HFFc6 (cell line): ENCODE results near the gene PNPLA2. TPM values are rescaled to one million over a fixed set of nuclear protein-coding genes. Genes with fewer than 3 reads are reported as not detected.
A peak's percentile ranks its signal among the peaks of the same experiment; 100 is the strongest.

Source experiments
- DNase-seq: peaks from one replicate; pipeline ENCODE4 v3.0.0-alpha.2; 2018
- H3K27ac Mint-ChIP-seq: 2 replicates; pipeline ENCODE4 v1.8.0; 2020; ENCODE audit warnings: mild to moderate bottlenecking, mixed read lengths
- H3K27me3 Mint-ChIP-seq: 2 replicates; pipeline ENCODE4 v1.8.0; 2021; ENCODE audit warnings: mild to moderate bottlenecking, moderate library complexity, mixed read lengths; ENCODE audit not compliant: insufficient read depth
- H3K36me3 Mint-ChIP-seq: 2 replicates; pipeline ENCODE4 v1.8.0; 2021; ENCODE audit warnings: low read depth, mixed read lengths
- H3K4me1 Mint-ChIP-seq: 2 replicates; pipeline ENCODE4 v1.8.0; 2020; ENCODE audit warnings: low read depth, mixed read lengths
- H3K4me3 Mint-ChIP-seq: 2 replicates; pipeline ENCODE4 v1.8.0; 2020; ENCODE audit warnings: mild to moderate bottlenecking, moderate library complexity, mixed read lengths
- H3K9me3 Mint-ChIP-seq: 2 replicates; pipeline ENCODE4 v1.8.0; 2020; ENCODE audit warnings: mild to moderate bottlenecking, mixed read lengths
- total RNA-seq, 6 experiments: library from RNA; stranded (reverse); fragmentation: NEBNext Ultra II Directional; extraction: Animal tissue kit (Norgen Biotek cat#: 25700); gene quantifications; 2 replicates in 1 of 6; 3 replicates in 5 of 6; pipeline ENCODE4 v1.2.3, GENCODE V29; 2021
- TF ChIP-seq, protein P1 (sequence below): fragments of 200-600 bp; sonication (generic); IDR thresholded peaks from 2 replicates; pipeline ENCODE4 v1.5.0; 2021; ENCODE audit warnings: antibody characterized with exemption, mild to moderate bottlenecking

PNPLA2 gene
- total RNA-seq, 6 experiments from 2014 or later, result 103 to 148 (median 130) TPM

- peak overlapping the region; percentile 89 for H3K27ac Mint-ChIP-seq
- H3K36me3 Mint-ChIP-seq, result no peaks in the 10 kb centered on the region
- H3K9me3 Mint-ChIP-seq, result no peaks in the 10 kb centered on the region
- H3K4me3 Mint-ChIP-seq, result peak overlapping the region; percentile 91
- TF ChIP-seq, protein P1, sequence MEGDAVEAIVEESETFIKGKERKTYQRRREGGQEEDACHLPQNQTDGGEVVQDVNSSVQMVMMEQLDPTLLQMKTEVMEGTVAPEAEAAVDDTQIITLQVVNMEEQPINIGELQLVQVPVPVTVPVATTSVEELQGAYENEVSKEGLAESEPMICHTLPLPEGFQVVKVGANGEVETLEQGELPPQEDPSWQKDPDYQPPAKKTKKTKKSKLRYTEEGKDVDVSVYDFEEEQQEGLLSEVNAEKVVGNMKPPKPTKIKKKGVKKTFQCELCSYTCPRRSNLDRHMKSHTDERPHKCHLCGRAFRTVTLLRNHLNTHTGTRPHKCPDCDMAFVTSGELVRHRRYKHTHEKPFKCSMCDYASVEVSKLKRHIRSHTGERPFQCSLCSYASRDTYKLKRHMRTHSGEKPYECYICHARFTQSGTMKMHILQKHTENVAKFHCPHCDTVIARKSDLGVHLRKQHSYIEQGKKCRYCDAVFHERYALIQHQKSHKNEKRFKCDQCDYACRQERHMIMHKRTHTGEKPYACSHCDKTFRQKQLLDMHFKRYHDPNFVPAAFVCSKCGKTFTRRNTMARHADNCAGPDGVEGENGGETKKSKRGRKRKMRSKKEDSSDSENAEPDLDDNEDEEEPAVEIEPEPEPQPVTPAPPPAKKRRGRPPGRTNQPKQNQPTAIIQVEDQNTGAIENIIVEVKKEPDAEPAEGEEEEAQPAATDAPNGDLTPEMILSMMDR, result no peak
- no peak for DNase-seq
- H3K4me1 Mint-ChIP-seq, result peaks cover 12% of the 10 kb centered on the region
- H3K27me3 Mint-ChIP-seq, result peaks cover 4% of the 10 kb centered on the region; the same call in 1 of the 2 replicates
Observed at GRCh38 chr11:796565-797295, 22.0 kb upstream of the PNPLA2 start.

- H3K4me1 Mint-ChIP-seq, result peaks cover 12% of the 10 kb centered on the region
- TF ChIP-seq, protein P1, result no peak
- H3K4me3 Mint-ChIP-seq, result peak overlapping the region; percentile 91
- peaks cover 4% of the 10 kb centered on the region; the same call in 1 of the 2 replicates for H3K27me3 Mint-ChIP-seq
- H3K36me3 Mint-ChIP-seq, result no peaks in the 10 kb centered on the region
- DNase-seq, result peak; percentile 79
- no peaks in the 10 kb centered on the region for H3K9me3 Mint-ChIP-seq
- peak overlapping the region; percentile 89 for H3K27ac Mint-ChIP-seq
Observed at GRCh38 chr11:797296-798092, 21.2 kb upstream of the PNPLA2 start.

- TF ChIP-seq, protein P1, result peak; percentile 85
- Mint-ChIP-seq H3K27me3 (peaks cover 4% of the 10 kb centered on the region; the same call in 1 of the 2 replicates), H3K4me1 (peaks cover 12% of the 10 kb centered on the region), H3K4me3 (peak within 1 kb of the TSS; percentile 91), H3K36me3 (no peaks in the 10 kb centered on the region), H3K27ac (peak within 1 kb of the TSS; percentile 89), H3K9me3 (no peaks in the 10 kb centered on the region)
- peak; percentile 63 for DNase-seq
Observed at GRCh38 chr11:798093-798713, 20.5 kb upstream of the PNPLA2 start, which contains the start of gene SLC25A22. Gene SLC25A22, minus strand, starts transcription at chr11:798281. Its CDS starts 3,275 bp downstream, at chr11:795006.

DNA sequence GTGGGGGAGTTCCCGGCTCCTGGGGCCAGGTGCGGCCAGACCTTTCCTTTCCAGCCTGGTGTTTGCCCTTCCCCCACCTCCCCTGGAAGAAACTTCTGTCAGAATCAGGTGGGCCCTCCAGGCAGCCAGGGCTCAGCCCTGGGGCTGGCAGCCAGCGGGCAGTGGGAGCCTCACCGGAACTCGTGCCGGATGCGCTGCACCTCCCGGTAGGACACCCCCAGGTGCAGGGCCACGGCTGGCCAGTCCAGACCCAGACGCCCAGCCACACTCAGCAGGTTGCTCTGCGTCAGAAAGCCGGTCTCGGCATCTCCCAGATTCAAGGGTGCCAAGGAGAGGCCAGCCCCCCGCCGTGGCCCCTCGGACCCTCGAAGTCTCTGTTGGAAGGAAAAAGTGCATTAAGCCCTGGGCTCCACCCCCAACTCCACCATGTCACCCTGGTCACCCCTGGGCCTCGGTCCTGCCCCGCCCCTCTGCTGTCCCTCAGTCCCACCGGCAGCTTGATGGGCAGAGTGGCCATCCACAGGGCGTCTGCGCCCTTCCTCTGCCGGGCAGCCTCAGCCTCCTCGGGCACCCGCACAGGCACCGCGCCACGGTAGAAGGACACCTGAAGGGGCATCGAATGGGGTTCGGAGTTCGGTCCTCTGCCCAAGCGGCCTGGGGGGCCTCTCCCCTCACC, 18.9 kb upstream of the PNPLA2 start:
- Mint-ChIP-seq H3K9me3 (no peaks in the 10 kb centered on the region), H3K4me3 (no peak overlapping the region), H3K4me1 (peaks cover 18% of the 10 kb centered on the region), H3K36me3 (no peaks in the 10 kb centered on the region), H3K27me3 (peaks cover 4% of the 10 kb centered on the region; the same call in 1 of the 2 replicates), H3K27ac (no peak overlapping the region)
- DNase-seq, result no peak
- TF ChIP-seq, protein P1, result no peak

GRCh38 chr11:800473-800872, 18.2 kb upstream of the PNPLA2 start:
- Mint-ChIP-seq H3K4me3 (no peak overlapping the region), H3K27me3 (peaks cover 4% of the 10 kb centered on the region; the same call in 1 of the 2 replicates), H3K4me1 (peaks cover 18% of the 10 kb centered on the region), H3K36me3 (no peaks in the 10 kb centered on the region), H3K9me3 (no peaks in the 10 kb centered on the region), H3K27ac (no peak overlapping the region)
- DNase-seq, result no peak
- TF ChIP-seq, protein P1, result no peak
